Endothelial cell of umbilical vein (primary cell): ENCODE results near the gene TMPRSS6. TPM values are rescaled to one million over a fixed set of nuclear protein-coding genes. Genes with fewer than 3 reads are reported as not detected.

Experiments
- BruUV-seq: library from RNA; stranded (reverse); fragments of 400-500 nt; replicated peaks from 2 replicates; lab custom pipeline; 2021; lab: Mats Ljungman, UMichigan
- CTCF ChIA-PET: fragments of 300-600, 350-600 bp; sonication (Branson Sonifier 250); formaldehyde crosslinking; loops from one replicate; lab custom pipeline; 2021; ENCODE audit warnings: antibody characterized with exemption, inconsistent platforms; lab: Charles Lee
- POLR2A ChIA-PET: fragments of 300-600, 350-600 bp; sonication (Branson Sonifier 250); formaldehyde crosslinking; loops from one replicate; lab custom pipeline; 2021; ENCODE audit warnings: antibody characterized with exemption, inconsistent platforms; lab: Charles Lee
- DNase-seq: peaks from one replicate; pipeline ENCODE4 v3.0.0-alpha.2; 2011; ENCODE audit warnings: low read depth, low spot score
- FAIRE-seq: peaks from 2 replicates; lab custom pipeline; 2011; peaks lifted over from hg19 to GRCh38; lab: Jason Lieb, UNC
- H2AFZ ChIP-seq: 2 replicates; pipeline ENCODE4 v1.6.0; 2012; ENCODE audit warnings: low read depth, low read length, control low read depth, inconsistent platforms
- H3K27ac ChIP-seq: 2 replicates; pipeline ENCODE4 v1.5.1; 2011; ENCODE audit warnings: low read depth, mild to moderate bottlenecking, control low read depth, low read length, moderate library complexity; ENCODE audit not compliant: insufficient read depth
- H3K27me3 ChIP-seq, 2 experiments: 2 replicates each; pipeline versions ENCODE4 v1.6.0 to v1.6.1; 2011; ENCODE audit warnings: low read length in 2 of 2, mixed read lengths in 1 of 2; ENCODE audit not compliant: control insufficient read depth in 2 of 2, insufficient read depth in 2 of 2
- H3K36me3 ChIP-seq, 2 experiments: 2 replicates in 1 of 2; 3 replicates in 1 of 2; pipeline ENCODE4 v1.5.1; 2011; ENCODE audit warnings: low read length in 2 of 2, mild to moderate bottlenecking in 1 of 2, moderate library complexity in 1 of 2; ENCODE audit not compliant: control insufficient read depth in 2 of 2, insufficient read depth in 2 of 2; ENCODE audit errors: extremely low read depth in 1 of 2
- H3K4me1 ChIP-seq: 3 replicates; pipeline ENCODE4 v1.5.1; 2011; ENCODE audit warnings: mild to moderate bottlenecking, low read length; ENCODE audit not compliant: control insufficient read depth, insufficient read depth; ENCODE audit errors: extremely low read depth
- H3K4me2 ChIP-seq: 2 replicates; pipeline ENCODE4 v1.6.1; 2011; ENCODE audit warnings: low read length, control low read depth, mixed read lengths; ENCODE audit not compliant: insufficient read depth
- H3K4me3 ChIP-seq, 3 experiments: fragments of 200-600 bp in 1 of 3; sonication (generic), shearing (Covaris generic) in 1 of 3; replicated peaks in 1 of 3; 2 replicates each; pipeline ENCODE4 v1.5.1; 2011 to 2016; ENCODE audit warnings: control low read depth in 3 of 3, low read length in 3 of 3, mild to moderate bottlenecking in 2 of 3, inconsistent platforms in 1 of 3, low read depth in 1 of 3, moderate library complexity in 1 of 3; ENCODE audit not compliant: insufficient read depth in 1 of 3
- H3K79me2 ChIP-seq: 2 replicates; pipeline ENCODE4 v1.6.0; 2012; ENCODE audit warnings: low read length, inconsistent platforms; ENCODE audit not compliant: control insufficient read depth, insufficient read depth
- H3K9ac ChIP-seq: replicated peaks from 2 replicates; pipeline ENCODE3; 2011; ENCODE audit warnings: low read length, control low read depth; ENCODE audit not compliant: insufficient read depth; ENCODE audit errors: extremely low read depth
- H3K9me1 ChIP-seq: replicated peaks from 3 replicates; pipeline ENCODE4 v1.6.0; 2011; ENCODE audit warnings: mild to moderate bottlenecking, low read length; ENCODE audit not compliant: control insufficient read depth, insufficient read depth; ENCODE audit errors: extremely low read depth
- H3K9me3 ChIP-seq: replicated peaks from 2 replicates; pipeline ENCODE4 v1.5.1; 2012; ENCODE audit warnings: low read length, inconsistent platforms; ENCODE audit not compliant: control insufficient read depth, insufficient read depth
- H4K20me1 ChIP-seq: replicated peaks from 2 replicates; pipeline ENCODE3; 2011; ENCODE audit warnings: mild to moderate bottlenecking, low read length; ENCODE audit not compliant: control insufficient read depth, insufficient read depth; ENCODE audit errors: extremely low read depth
- EZH2 ChIP-seq: IDR thresholded peaks from 2 replicates; pipeline ENCODE4 v1.6.1; 2012; ENCODE audit warnings: borderline replicate concordance, low read depth, mild to moderate bottlenecking, moderate library complexity, low read length, inconsistent platforms; ENCODE audit not compliant: severe bottlenecking
- FOS ChIP-seq: IDR thresholded peaks from 2 replicates; pipeline ENCODE4 v1.6.1; 2011; ENCODE audit warnings: mild to moderate bottlenecking, low read length, moderate library complexity, borderline replicate concordance; ENCODE audit not compliant: insufficient read depth
- GATA2 ChIP-seq: IDR thresholded peaks from 2 replicates; pipeline ENCODE4 v1.7.0; 2011; ENCODE audit warnings: low read depth, mild to moderate bottlenecking, moderate library complexity, mixed read lengths, low read length; ENCODE audit not compliant: insufficient read length, insufficient read depth
- JUN ChIP-seq: IDR thresholded peaks from 2 replicates; pipeline ENCODE4 v1.6.1; 2011; ENCODE audit warnings: borderline replicate concordance, low read depth; ENCODE audit not compliant: insufficient read length, insufficient read depth
- MYC ChIP-seq: IDR thresholded peaks from one replicate; pipeline ENCODE4 v1.6.1; 2011; ENCODE audit warnings: mild to moderate bottlenecking, low read depth, low read length
- POLR2A ChIP-seq: IDR thresholded peaks from 2 replicates; pipeline ENCODE4 v1.6.1; 2012; ENCODE audit warnings: low read depth, mild to moderate bottlenecking, control low read depth, low read length
- POLR2AphosphoS5 ChIP-seq: IDR thresholded peaks from 2 replicates; pipeline ENCODE4 v1.6.1; 2012; ENCODE audit warnings: low read depth, mild to moderate bottlenecking, control low read depth, low read length, moderate library complexity; ENCODE audit not compliant: insufficient read depth
- dilution Hi-C: fragments of 300-500 bp; cut with MboI; formaldehyde crosslinking; loops from one replicate; pipeline ENCODE4 v1.15.0; 2019; ENCODE audit warnings: low sequenced_read_pairs; ENCODE audit not compliant: extremely low pct_ligation_motif_present
- intact Hi-C: fragments of 100-400 bp; cut with micrococcal nuclease; formaldehyde crosslinking; loops from one replicate; pipeline ENCODE4 v1.10.0; 2022
- polyA plus RNA-seq, 4 experiments: library from polyadenylated mRNA; depleted of rRNA in 3 of 4; stranded (reverse) in 3 of 4; unstranded in 1 of 4; fragments of >200 nt; gene quantifications; 2 replicates each; pipeline versions ENCODE4 v1.2.1 to v1.2.3, GENCODE V29; 2011 to 2012; ENCODE audit warnings: missing spikeins in 1 of 4
- total RNA-seq: library from RNA; stranded (reverse); gene quantifications from 2 replicates; pipeline ENCODE4 v1.2.3, GENCODE V29; 2021
- TF ChIP-seq, protein P1 (sequence below): IDR thresholded peaks from 2 replicates; pipeline ENCODE4 v1.6.1; 2011; ENCODE audit not compliant: insufficient read depth, insufficient read length
- TF ChIP-seq, protein P2 (sequence below), 2 donors: IDR thresholded peaks; 1 replicate in 1 of 2; 2 replicates in 1 of 2; pipeline ENCODE4 v1.5.1; 2011; ENCODE audit warnings: low read length in 2 of 2, mild to moderate bottlenecking in 2 of 2, moderate library complexity in 2 of 2, control low read depth in 1 of 2, inconsistent platforms in 1 of 2, low read depth in 1 of 2; ENCODE audit not compliant: insufficient read depth in 1 of 2; ENCODE audit errors: extremely low read depth in 1 of 2

Gene TMPRSS6
- total and polyA plus RNA-seq, 2 donors (not counting 3 experiments of a cell fraction or from before 2014, with no cell fraction given) = not detected

DNA sequence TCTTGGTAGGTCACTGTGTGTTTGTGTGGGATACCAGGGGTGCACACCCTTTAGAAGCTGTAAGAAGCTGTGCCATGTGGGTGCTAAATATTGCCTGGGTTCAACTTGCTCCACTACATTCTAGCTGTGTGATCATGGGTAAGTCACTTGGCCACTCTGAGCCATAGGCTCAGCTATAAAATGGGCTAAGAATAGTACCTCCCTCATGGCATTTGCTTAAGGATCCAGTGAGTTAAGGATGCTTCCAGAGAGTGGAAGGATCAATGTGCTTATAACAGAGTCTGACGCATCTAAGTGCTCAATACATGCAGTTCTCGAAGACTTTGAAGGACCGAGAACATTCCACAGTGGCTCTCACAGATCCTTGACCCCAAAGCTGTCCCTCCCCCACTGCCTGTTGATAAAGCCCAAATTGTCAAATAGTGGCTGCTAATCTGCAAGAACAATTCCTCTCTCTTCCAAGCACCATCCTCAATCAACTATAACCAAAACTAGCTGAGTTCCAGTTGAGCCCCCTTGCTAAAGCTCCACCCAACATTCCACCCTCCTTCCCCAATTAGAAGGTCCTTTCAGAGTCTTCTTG, 13.2 kb upstream of the TMPRSS6 start:
- no TSS peak for BruUV-seq
- intact Hi-C loops = no loop called here
- Histone ChIP-seq H3K27me3 (no peaks in the 10 kb centered on the region), H4K20me1 (no peaks in the 10 kb centered on the region), H3K36me3 (no peaks in the 10 kb centered on the region), H2AFZ (no peak overlapping the region), H3K4me1 (no peaks in the 10 kb centered on the region), H3K4me2 (no peak overlapping the region), H3K27ac (no peak overlapping the region), H3K9me3 (no peaks in the 10 kb centered on the region), H3K4me3 (no peak overlapping the region), H3K9me1 (no peaks in the 10 kb centered on the region), H3K9ac (no peak overlapping the region), H3K79me2 (no peaks in the 10 kb centered on the region)
- TF ChIP-seq POLR2A (no peak), POLR2AphosphoS5 (no peak), MYC (no peak), GATA2 (no peak), JUN (no peak), FOS (no peak), EZH2 (no peak)
- TF ChIP-seq, protein P1, sequence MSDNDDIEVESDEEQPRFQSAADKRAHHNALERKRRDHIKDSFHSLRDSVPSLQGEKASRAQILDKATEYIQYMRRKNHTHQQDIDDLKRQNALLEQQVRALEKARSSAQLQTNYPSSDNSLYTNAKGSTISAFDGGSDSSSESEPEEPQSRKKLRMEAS = no peak
- TF ChIP-seq, protein P2, sequence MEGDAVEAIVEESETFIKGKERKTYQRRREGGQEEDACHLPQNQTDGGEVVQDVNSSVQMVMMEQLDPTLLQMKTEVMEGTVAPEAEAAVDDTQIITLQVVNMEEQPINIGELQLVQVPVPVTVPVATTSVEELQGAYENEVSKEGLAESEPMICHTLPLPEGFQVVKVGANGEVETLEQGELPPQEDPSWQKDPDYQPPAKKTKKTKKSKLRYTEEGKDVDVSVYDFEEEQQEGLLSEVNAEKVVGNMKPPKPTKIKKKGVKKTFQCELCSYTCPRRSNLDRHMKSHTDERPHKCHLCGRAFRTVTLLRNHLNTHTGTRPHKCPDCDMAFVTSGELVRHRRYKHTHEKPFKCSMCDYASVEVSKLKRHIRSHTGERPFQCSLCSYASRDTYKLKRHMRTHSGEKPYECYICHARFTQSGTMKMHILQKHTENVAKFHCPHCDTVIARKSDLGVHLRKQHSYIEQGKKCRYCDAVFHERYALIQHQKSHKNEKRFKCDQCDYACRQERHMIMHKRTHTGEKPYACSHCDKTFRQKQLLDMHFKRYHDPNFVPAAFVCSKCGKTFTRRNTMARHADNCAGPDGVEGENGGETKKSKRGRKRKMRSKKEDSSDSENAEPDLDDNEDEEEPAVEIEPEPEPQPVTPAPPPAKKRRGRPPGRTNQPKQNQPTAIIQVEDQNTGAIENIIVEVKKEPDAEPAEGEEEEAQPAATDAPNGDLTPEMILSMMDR (IDR thresholded peaks at IDR 0.05; ENCODE audit: extremely low read depth in 1 of 2, insufficient read depth in 1 of 2, low read depth in 1 of 2, low read length in 2 of 2) = no peak
- dilution Hi-C loops = no loop called here
- CTCF ChIA-PET = interaction anchor here (1.3 to 2.0 kb wide), 3 partner anchors 10 to 77 kb away, joined by 3 to 5 read pairs (median 4); no protein-coding TSS in a partner anchor
- POLR2A ChIA-PET = no interaction called here
- no peak for FAIRE-seq
- no peak for DNase-seq
